K562 (cell line): ENCODE measurements around the gene HLA-DPA1.

ENCODE experiments used
- DMBX1 ChIP-seq: fragments of 250-450 bp; sonication (Bioruptor Pico); IDR thresholded peaks from 2 replicates; pipeline ENCODE4 v1.8.0; 2022; ENCODE audit warnings: inconsistent platforms, mild to moderate bottlenecking, moderate library complexity, borderline replicate concordance
- NR2C1 ChIP-seq, 2 experiments: fragments of 450-650 bp; IDR thresholded peaks; 2 replicates each; pipeline ENCODE4 v1.6.1; 2017; ENCODE audit warnings: mild to moderate bottlenecking in 2 of 2, antibody characterized with exemption in 1 of 2, inconsistent platforms in 1 of 2, missing compliant biosample characterization in 1 of 2, missing genetic modification characterization in 1 of 2
- ZNF445 ChIP-seq: fragments of 250-450 bp; sonication (Bioruptor Pico); IDR thresholded peaks from 2 replicates; pipeline ENCODE4 v1.4.0; 2020; ENCODE audit warnings: low read depth, mild to moderate bottlenecking, moderate library complexity
- ZNF551 ChIP-seq: fragments of 250-450 bp; sonication (Bioruptor Pico); IDR thresholded peaks from 2 replicates; pipeline ENCODE4 v1.5.0; 2021; ENCODE audit warnings: mild to moderate bottlenecking, moderate library complexity
- TF ChIP-seq, protein P1 (sequence below), 3 experiments: IDR thresholded peaks in 2 of 3; conservative IDR thresholded peaks in 1 of 3; 2 replicates each; pipeline ENCODE4 v1.5.1; 2011 to 2012; ENCODE audit warnings: low read length in 3 of 3, mild to moderate bottlenecking in 3 of 3, control low read depth in 2 of 3, improper control_type of control experiment in 1 of 3, inconsistent platforms in 1 of 3, low read depth in 1 of 3, mixed read lengths in 1 of 3, moderate library complexity in 1 of 3; ENCODE audit not compliant: insufficient read depth in 2 of 3

DNA sequence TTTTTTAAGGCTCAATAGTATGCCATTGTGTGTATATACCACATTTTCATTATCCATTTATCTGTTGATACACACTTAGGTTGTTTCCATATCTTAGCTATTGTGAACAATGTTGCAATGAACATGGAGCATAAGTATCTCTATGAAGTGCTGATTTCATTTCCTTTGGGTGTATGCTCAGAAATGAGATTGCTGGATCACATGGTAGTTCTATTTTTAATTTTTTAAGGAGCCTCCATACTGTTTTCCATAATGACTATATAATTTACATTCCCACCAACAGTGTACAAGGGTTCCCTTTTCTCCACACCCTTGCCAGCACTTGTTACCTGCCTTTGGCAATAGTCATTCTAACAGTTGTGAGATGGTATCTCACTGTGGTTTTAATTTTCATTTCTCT lies 48.9 kb downstream of the HLA-DPA1 start:
- TF ChIP-seq NR2C1 (IDR thresholded peaks at IDR 0.05) = no peak
- TF ChIP-seq NR2C1 (tag; IDR thresholded peaks at IDR 0.05) = no peak
- no peak for TF ChIP-seq ZNF445
- TF ChIP-seq, protein P1, sequence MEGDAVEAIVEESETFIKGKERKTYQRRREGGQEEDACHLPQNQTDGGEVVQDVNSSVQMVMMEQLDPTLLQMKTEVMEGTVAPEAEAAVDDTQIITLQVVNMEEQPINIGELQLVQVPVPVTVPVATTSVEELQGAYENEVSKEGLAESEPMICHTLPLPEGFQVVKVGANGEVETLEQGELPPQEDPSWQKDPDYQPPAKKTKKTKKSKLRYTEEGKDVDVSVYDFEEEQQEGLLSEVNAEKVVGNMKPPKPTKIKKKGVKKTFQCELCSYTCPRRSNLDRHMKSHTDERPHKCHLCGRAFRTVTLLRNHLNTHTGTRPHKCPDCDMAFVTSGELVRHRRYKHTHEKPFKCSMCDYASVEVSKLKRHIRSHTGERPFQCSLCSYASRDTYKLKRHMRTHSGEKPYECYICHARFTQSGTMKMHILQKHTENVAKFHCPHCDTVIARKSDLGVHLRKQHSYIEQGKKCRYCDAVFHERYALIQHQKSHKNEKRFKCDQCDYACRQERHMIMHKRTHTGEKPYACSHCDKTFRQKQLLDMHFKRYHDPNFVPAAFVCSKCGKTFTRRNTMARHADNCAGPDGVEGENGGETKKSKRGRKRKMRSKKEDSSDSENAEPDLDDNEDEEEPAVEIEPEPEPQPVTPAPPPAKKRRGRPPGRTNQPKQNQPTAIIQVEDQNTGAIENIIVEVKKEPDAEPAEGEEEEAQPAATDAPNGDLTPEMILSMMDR (IDR thresholded peaks at IDR 0.05 in 2 of 3, conservative IDR thresholded peaks at IDR 0.05 in 1 of 3; ENCODE audit: insufficient read depth in 2 of 3, low read depth in 1 of 3, low read length in 3 of 3) = no peak
- TF ChIP-seq DMBX1 (CRISPR knock-in tag) = no peak
- TF ChIP-seq ZNF551 (CRISPR knock-in tag) = no peak
